Kidney (tissue), 14 donors: Measurements from ENCODE around the gene LMBR1. TPM values are rescaled to one million over a fixed set of nuclear protein-coding genes. Genes with fewer than 3 reads are reported as not detected.

Experiments used
- DNase-seq, 5 donors: peaks; one replicate each; pipeline ENCODE4 v3.0.0-alpha.2; 2013 to 2020
- FAIRE-seq: peaks from 2 replicates; lab custom pipeline; 2012; peaks lifted over from hg19 to GRCh38; lab: Jason Lieb, UNC
- H3K27ac ChIP-seq, 2 donors: one replicate each; pipeline ENCODE4 v1.7.0; 2013; ENCODE audit warnings: low read depth in 2 of 2, low read length in 2 of 2, inconsistent platforms in 1 of 2
- H3K27me3 ChIP-seq: one replicate; pipeline ENCODE4 v1.7.1; 2013; ENCODE audit warnings: low read length, inconsistent platforms; ENCODE audit not compliant: control insufficient read depth, insufficient read depth
- H3K36me3 ChIP-seq, 3 donors: one replicate each; pipeline versions ENCODE4 v1.7.0 to v1.7.1; 2013; ENCODE audit warnings: low read length in 3 of 3, control low read depth in 1 of 3, inconsistent platforms in 1 of 3; ENCODE audit not compliant: insufficient read depth in 3 of 3, control insufficient read depth in 2 of 3
- H3K4me1 ChIP-seq, 3 donors: one replicate each; pipeline versions ENCODE4 v1.7.0 to v1.7.1; 2013; ENCODE audit warnings: low read length in 3 of 3, inconsistent platforms in 1 of 3, low read depth in 1 of 3; ENCODE audit not compliant: control insufficient read depth in 2 of 3, insufficient read depth in 2 of 3
- H3K4me3 ChIP-seq, 3 donors: one replicate each; pipeline versions ENCODE4 v1.7.0 to v1.8.1; 2013; ENCODE audit warnings: low read length in 3 of 3, control low read depth in 1 of 3, inconsistent platforms in 1 of 3
- H3K9ac ChIP-seq, 3 donors: one replicate each; pipeline versions ENCODE4 v1.7.0 to v1.7.1; 2013; ENCODE audit warnings: low read length in 3 of 3, control low read depth in 1 of 3, inconsistent platforms in 1 of 3
- H3K9me3 ChIP-seq, 3 donors: one replicate each; pipeline versions ENCODE4 v1.7.0 to v1.7.1; 2013; ENCODE audit warnings: low read length in 3 of 3, control low read depth in 1 of 3, inconsistent platforms in 1 of 3; ENCODE audit not compliant: control insufficient read depth in 2 of 3, insufficient read depth in 1 of 3
- CTCF ChIP-seq: IDR thresholded peaks from 3 replicates; pipeline ENCODE4 v1.5.1; 2012; ENCODE audit warnings: mild to moderate bottlenecking, moderate library complexity, borderline replicate concordance; ENCODE audit not compliant: insufficient read depth; ENCODE audit errors: extremely low read depth
- intact Hi-C: fragments of 100-400 bp; cut with DNase I; formaldehyde crosslinking; loops from one replicate; pipeline ENCODE4 v1.11.1; 2022
- polyA plus RNA-seq: library from polyadenylated mRNA; stranded (reverse); fragments of 350-450 nt; fragmentation: Illumina TruSeq; extraction: RNeasy Lipid Tissue Mini Kit (QIAGEN cat#74804); gene quantifications from one replicate; pipeline ENCODE4 v1.2.3, GENCODE V29; 2014; ENCODE audit warnings: low read depth, low replicate concordance; ENCODE audit not compliant: insufficient read depth
- total RNA-seq: library from RNA; stranded (reverse); fragmentation: NEBNext Ultra II Directional; extraction: Animal tissue kit (Norgen Biotek cat#: 25700); gene quantifications from one replicate; pipeline ENCODE4 v1.2.1, GENCODE V29; 2021
- donor health status: control.
- donor health status: control.
- donor health status: control.
- donor health status: control.
- donor health status: control.
- donor health status: DM: yes; HTN: yes; CAD: no.
- donor health status: Normal renal cell carcinoma (clear cell type).

The LMBR1 gene
- total and polyA plus RNA-seq, 2 donors from 2014 or later, result 19.6 to 82.6 TPM

- FAIRE-seq (no peak), DNase-seq (no peak)
- intact Hi-C loops, result no loop called here
- H3K9ac ChIP-seq, result no peak overlapping the region
- H3K4me3 ChIP-seq, result no peak overlapping the region
- no peaks in the 10 kb centered on the region for H3K4me1 ChIP-seq
- H3K36me3 ChIP-seq, result no peaks in the 10 kb centered on the region
- no peaks in the 10 kb centered on the region for H3K9me3 ChIP-seq
- H3K27me3 ChIP-seq, result no peaks in the 10 kb centered on the region
- no peak overlapping the region for H3K27ac ChIP-seq
- no peak for TF ChIP-seq CTCF
Measured at GRCh38 chr7:156665101-156665500, 227.9 kb downstream of the LMBR1 start.

GRCh38 chr7:156662277-156662676 is 230.7 kb downstream of the LMBR1 start:
- Histone ChIP-seq H3K27ac (no peak overlapping the region), H3K4me3 (no peak overlapping the region), H3K36me3 (no peaks in the 10 kb centered on the region), H3K27me3 (no peaks in the 10 kb centered on the region), H3K9me3 (no peaks in the 10 kb centered on the region), H3K9ac (no peak overlapping the region), H3K4me1 (no peaks in the 10 kb centered on the region)
- FAIRE-seq (no peak), DNase-seq (no peak)
- intact Hi-C loops, result no loop called here
- no peak for TF ChIP-seq CTCF

GRCh38 chr7:156661637-156662036 is 231.3 kb downstream of the LMBR1 start:
- no peaks in the 10 kb centered on the region for H3K36me3 ChIP-seq
- no peak overlapping the region for H3K4me3 ChIP-seq
- no peak overlapping the region for H3K9ac ChIP-seq
- FAIRE-seq (no peak), DNase-seq (no peak)
- intact Hi-C loops, result no loop called here
- no peak for TF ChIP-seq CTCF
- H3K4me1 ChIP-seq, result no peaks in the 10 kb centered on the region
- H3K27me3 ChIP-seq, result no peaks in the 10 kb centered on the region
- no peak overlapping the region for H3K27ac ChIP-seq
- no peaks in the 10 kb centered on the region for H3K9me3 ChIP-seq

GRCh38 chr7:156659961-156660360 is 233.0 kb downstream of the LMBR1 start:
- no peak for TF ChIP-seq CTCF
- intact Hi-C loops, result no loop called here
- no peak overlapping the region for H3K27ac ChIP-seq
- H3K36me3 ChIP-seq, result no peaks in the 10 kb centered on the region
- no peaks in the 10 kb centered on the region for H3K4me1 ChIP-seq
- DNase-seq (no peak), FAIRE-seq (no peak)
- no peaks in the 10 kb centered on the region for H3K9me3 ChIP-seq
- no peak overlapping the region for H3K4me3 ChIP-seq
- H3K9ac ChIP-seq, result no peak overlapping the region
- H3K27me3 ChIP-seq, result no peaks in the 10 kb centered on the region
